T-helper 1 cell treated with Interleukin-12 subunit alpha and Interleukin-12 subunit beta and Interleukin-4 antibody, amounts not matched to agents 30 μg/mL and 1 μg/mL, for 36 hours (primary cell): ENCODE data around the gene ACOT6.
"Not testable (repeated sequence)": the region's sequence is repeated elsewhere in the genome, so short reads cannot be mapped to it uniquely, and the experiment has no call there.

Experiments
- H3K27ac Mint-ChIP-seq: one replicate; pipeline ENCODE4 v1.8.0; 2021; ENCODE audit warnings: mild to moderate bottlenecking, mixed read lengths
- H3K27me3 Mint-ChIP-seq: one replicate; pipeline ENCODE4 v1.8.0; 2021; ENCODE audit warnings: low read depth, mixed read lengths
- H3K36me3 Mint-ChIP-seq: one replicate; pipeline ENCODE4 v1.8.0; 2021; ENCODE audit warnings: low read depth, mixed read lengths
- H3K4me1 Mint-ChIP-seq: one replicate; pipeline ENCODE4 v1.8.0; 2021; ENCODE audit warnings: low read depth, mixed read lengths
- H3K4me3 Mint-ChIP-seq: one replicate; pipeline ENCODE4 v1.8.0; 2021; ENCODE audit warnings: mild to moderate bottlenecking, moderate library complexity, mixed read lengths
- H3K9me3 Mint-ChIP-seq: one replicate; pipeline ENCODE4 v1.8.0; 2021; ENCODE audit warnings: mixed read lengths

Gene ACOT6

GRCh38 chr14:73612339-73613045, at the start of gene ACOT6:
Gene ACOT6 (plus strand): TSS chr14:73612517. CDS start chr14:73612572, 55 bp downstream.
- Mint-ChIP-seq H3K9me3 (peaks cover 4% of the 10 kb centered on the region), H3K4me1 (peaks cover 1% of the 10 kb centered on the region), H3K27me3 (peaks cover 5% of the 10 kb centered on the region), H3K27ac (peak within 1 kb of the TSS; percentile 55), H3K36me3 (no peaks in the 10 kb centered on the region), H3K4me3 (peak within 1 kb of the TSS; percentile 82)

GRCh38 chr14:73562696-73563095, 49.6 kb upstream of the ACOT6 start:
- peaks cover 11% of the 10 kb centered on the region for H3K4me1 Mint-ChIP-seq
- H3K36me3 Mint-ChIP-seq = peaks cover 16% of the 10 kb centered on the region
- not testable (repeated sequence) for H3K4me3 Mint-ChIP-seq, H3K27ac Mint-ChIP-seq, H3K27me3 Mint-ChIP-seq
- peaks cover 13% of the 10 kb centered on the region for H3K9me3 Mint-ChIP-seq

- H3K27me3 Mint-ChIP-seq, H3K4me3 Mint-ChIP-seq, H3K27ac Mint-ChIP-seq: not testable (repeated sequence)
- H3K4me1 Mint-ChIP-seq = peaks cover 32% of the 10 kb centered on the region
- H3K36me3 Mint-ChIP-seq = peaks cover 17% of the 10 kb centered on the region
- H3K9me3 Mint-ChIP-seq = peaks cover 13% of the 10 kb centered on the region
Measured at GRCh38 chr14:73566431-73566830, 45.9 kb upstream of the ACOT6 start.

- H3K9me3 Mint-ChIP-seq, H3K27ac Mint-ChIP-seq, H3K27me3 Mint-ChIP-seq, H3K4me3 Mint-ChIP-seq: not testable (repeated sequence)
- Mint-ChIP-seq H3K36me3 (peaks cover 17% of the 10 kb centered on the region), H3K4me1 (peaks cover 32% of the 10 kb centered on the region)
Measured at GRCh38 chr14:73566935-73567334, 45.4 kb upstream of the ACOT6 start.

GRCh38 chr14:73567358-73567757, 45.0 kb upstream of the ACOT6 start:
- no peak overlapping the region for H3K27ac Mint-ChIP-seq
- peaks cover 6% of the 10 kb centered on the region for H3K9me3 Mint-ChIP-seq
- H3K27me3 Mint-ChIP-seq = no peaks in the 10 kb centered on the region
- peak overlapping the region; percentile 91 for H3K4me3 Mint-ChIP-seq
- peaks cover 32% of the 10 kb centered on the region for H3K4me1 Mint-ChIP-seq
- peaks cover 20% of the 10 kb centered on the region for H3K36me3 Mint-ChIP-seq

GRCh38 chr14:73567951-73568885, 44.1 kb upstream of the ACOT6 start:
- Mint-ChIP-seq H3K27ac (peak overlapping the region; percentile 92), H3K27me3 (no peaks in the 10 kb centered on the region), H3K4me3 (peak overlapping the region; percentile 91), H3K4me1 (peaks cover 32% of the 10 kb centered on the region), H3K9me3 (no peaks in the 10 kb centered on the region), H3K36me3 (peaks cover 21% of the 10 kb centered on the region)

GRCh38 chr14:73568886-73569184, 43.5 kb upstream of the ACOT6 start:
- peaks cover 32% of the 10 kb centered on the region for H3K4me1 Mint-ChIP-seq
- H3K36me3 Mint-ChIP-seq = peaks cover 24% of the 10 kb centered on the region
- H3K27me3 Mint-ChIP-seq, H3K9me3 Mint-ChIP-seq: not testable (repeated sequence)
- H3K4me3 Mint-ChIP-seq = peak overlapping the region; percentile 91
- peak overlapping the region; percentile 92 for H3K27ac Mint-ChIP-seq

- Mint-ChIP-seq H3K4me3 (peak within 1 kb of the TSS; percentile 91), H3K4me1 (peaks cover 32% of the 10 kb centered on the region), H3K36me3 (peaks cover 26% of the 10 kb centered on the region), H3K27ac (peak within 1 kb of the TSS; percentile 92)
- not testable (repeated sequence) for H3K9me3 Mint-ChIP-seq, H3K27me3 Mint-ChIP-seq
Measured at GRCh38 chr14:73569185-73569958, 42.9 kb upstream of the ACOT6 start, which contains the start of gene ACOT2. Gene ACOT2 (plus strand): TSS chr14:73569213. CDS start chr14:73569241, 28 bp downstream.

- H3K4me1 Mint-ChIP-seq = peaks cover 27% of the 10 kb centered on the region
- not testable (repeated sequence) for H3K4me3 Mint-ChIP-seq, H3K27ac Mint-ChIP-seq, H3K27me3 Mint-ChIP-seq, H3K9me3 Mint-ChIP-seq
- peaks cover 25% of the 10 kb centered on the region for H3K36me3 Mint-ChIP-seq
Measured at GRCh38 chr14:73570913-73571312, 41.4 kb upstream of the ACOT6 start.

GRCh38 chr14:73573034-73573433, 39.3 kb upstream of the ACOT6 start:
- H3K9me3 Mint-ChIP-seq, H3K4me3 Mint-ChIP-seq, H3K27me3 Mint-ChIP-seq, H3K27ac Mint-ChIP-seq: not testable (repeated sequence)
- Mint-ChIP-seq H3K4me1 (peaks cover 17% of the 10 kb centered on the region), H3K36me3 (peaks cover 17% of the 10 kb centered on the region)

- H3K4me3 Mint-ChIP-seq, H3K9me3 Mint-ChIP-seq, H3K27ac Mint-ChIP-seq, H3K27me3 Mint-ChIP-seq: not testable (repeated sequence)
- Mint-ChIP-seq H3K4me1 (peaks cover 10% of the 10 kb centered on the region), H3K36me3 (peaks cover 17% of the 10 kb centered on the region)
Measured at GRCh38 chr14:73573740-73574139, 38.6 kb upstream of the ACOT6 start.

GRCh38 chr14:73574251-73574650, 38.1 kb upstream of the ACOT6 start:
- H3K9me3 Mint-ChIP-seq, H3K4me3 Mint-ChIP-seq, H3K4me1 Mint-ChIP-seq, H3K27ac Mint-ChIP-seq, H3K27me3 Mint-ChIP-seq: not testable (repeated sequence)
- H3K36me3 Mint-ChIP-seq = peaks cover 17% of the 10 kb centered on the region

GRCh38 chr14:73576391-73576790, 35.9 kb upstream of the ACOT6 start:
- Mint-ChIP-seq H3K4me3 (no peak overlapping the region), H3K4me1 (no peaks in the 10 kb centered on the region), H3K27ac (no peak overlapping the region), H3K27me3 (no peaks in the 10 kb centered on the region), H3K36me3 (peaks cover 20% of the 10 kb centered on the region), H3K9me3 (no peaks in the 10 kb centered on the region)

GRCh38 chr14:73577214-73577613, 35.1 kb upstream of the ACOT6 start:
- H3K27ac Mint-ChIP-seq, H3K4me1 Mint-ChIP-seq, H3K4me3 Mint-ChIP-seq, H3K9me3 Mint-ChIP-seq, H3K27me3 Mint-ChIP-seq: not testable (repeated sequence)
- peaks cover 18% of the 10 kb centered on the region for H3K36me3 Mint-ChIP-seq
